HFFc6 (cell line): ENCODE results near the gene SLC35F2. TPM values are rescaled to one million over a fixed set of nuclear protein-coding genes. Genes with fewer than 3 reads are reported as not detected.
A peak's percentile ranks its signal among the peaks of the same experiment; 100 is the strongest.

Experiments
- DNase-seq: peaks from one replicate; pipeline ENCODE4 v3.0.0-alpha.2; 2018
- H3K27ac Mint-ChIP-seq: 2 replicates; pipeline ENCODE4 v1.8.0; 2020; ENCODE audit warnings: mild to moderate bottlenecking, mixed read lengths
- H3K27me3 Mint-ChIP-seq: 2 replicates; pipeline ENCODE4 v1.8.0; 2021; ENCODE audit warnings: mild to moderate bottlenecking, moderate library complexity, mixed read lengths; ENCODE audit not compliant: insufficient read depth
- H3K36me3 Mint-ChIP-seq: 2 replicates; pipeline ENCODE4 v1.8.0; 2021; ENCODE audit warnings: low read depth, mixed read lengths
- H3K4me1 Mint-ChIP-seq: 2 replicates; pipeline ENCODE4 v1.8.0; 2020; ENCODE audit warnings: low read depth, mixed read lengths
- H3K4me3 Mint-ChIP-seq: 2 replicates; pipeline ENCODE4 v1.8.0; 2020; ENCODE audit warnings: mild to moderate bottlenecking, moderate library complexity, mixed read lengths
- H3K9me3 Mint-ChIP-seq: 2 replicates; pipeline ENCODE4 v1.8.0; 2020; ENCODE audit warnings: mild to moderate bottlenecking, mixed read lengths
- CTCF ChIP-seq: fragments of 200-600 bp; sonication (generic); IDR thresholded peaks from 2 replicates; pipeline ENCODE4 v1.5.0; 2021; ENCODE audit warnings: antibody characterized with exemption, mild to moderate bottlenecking
- total RNA-seq, 6 experiments: library from RNA; stranded (reverse); fragmentation: NEBNext Ultra II Directional; extraction: Animal tissue kit (Norgen Biotek cat#: 25700); gene quantifications; 2 replicates in 1 of 6; 3 replicates in 5 of 6; pipeline ENCODE4 v1.2.3, GENCODE V29; 2021

The SLC35F2 gene
- total RNA-seq, 6 experiments from 2014 or later: 7.0 to 9.7 (median 7.7) TPM

- H3K27ac Mint-ChIP-seq: no peak overlapping the region
- TF ChIP-seq CTCF: no peak
- H3K36me3 Mint-ChIP-seq: no peaks in the 10 kb centered on the region
- no peaks in the 10 kb centered on the region for H3K9me3 Mint-ChIP-seq
- H3K4me1 Mint-ChIP-seq: peaks cover 13% of the 10 kb centered on the region
- no peak overlapping the region for H3K4me3 Mint-ChIP-seq
- DNase-seq: peak; percentile 3
- no peaks in the 10 kb centered on the region for H3K27me3 Mint-ChIP-seq
Observed at GRCh38 chr11:107785401-107785800, 73.2 kb downstream of the SLC35F2 start.

- Mint-ChIP-seq H3K27me3 (peaks cover 6% of the 10 kb centered on the region; the same call in 1 of the 2 replicates), H3K27ac (no peak overlapping the region), H3K36me3 (no peaks in the 10 kb centered on the region), H3K4me3 (no peak overlapping the region), H3K4me1 (peaks cover 13% of the 10 kb centered on the region), H3K9me3 (no peaks in the 10 kb centered on the region)
- DNase-seq: no peak
- no peak for TF ChIP-seq CTCF
Observed at GRCh38 chr11:107783121-107783520, 75.5 kb downstream of the SLC35F2 start.

GRCh38 chr11:107780775-107781174 lies 77.8 kb downstream of the SLC35F2 start:
- H3K4me3 Mint-ChIP-seq: no peak overlapping the region
- TF ChIP-seq CTCF: peak; percentile 58; the same call in 1 of the 2 replicates

GRCh38 chr11:107780136-107780535 lies 78.5 kb downstream of the SLC35F2 start:
- TF ChIP-seq CTCF: no peak
- Mint-ChIP-seq H3K4me1 (peaks cover 7% of the 10 kb centered on the region), H3K36me3 (no peaks in the 10 kb centered on the region), H3K9me3 (no peaks in the 10 kb centered on the region), H3K27ac (no peak overlapping the region), H3K27me3 (peaks cover 6% of the 10 kb centered on the region; the same call in 1 of the 2 replicates), H3K4me3 (no peak overlapping the region)
- no peak for DNase-seq

More at GRCh38 chr11:107780775-107781174, 77.8 kb downstream of the SLC35F2 start:
- Mint-ChIP-seq H3K27ac (no peak overlapping the region), H3K4me1 (peaks cover 13% of the 10 kb centered on the region), H3K27me3 (peaks cover 6% of the 10 kb centered on the region; the same call in 1 of the 2 replicates), H3K9me3 (no peaks in the 10 kb centered on the region), H3K36me3 (no peaks in the 10 kb centered on the region)
- no peak for DNase-seq

GRCh38 chr11:107778839-107779517 lies 79.6 kb downstream of the SLC35F2 start:
- Mint-ChIP-seq H3K27ac (no peak overlapping the region), H3K4me3 (no peak overlapping the region), H3K4me1 (no peaks in the 10 kb centered on the region), H3K9me3 (no peaks in the 10 kb centered on the region), H3K36me3 (no peaks in the 10 kb centered on the region), H3K27me3 (peaks cover 6% of the 10 kb centered on the region; the same call in 1 of the 2 replicates)
- no peak for DNase-seq
- TF ChIP-seq CTCF: no peak
